Endothelial cell of umbilical vein (primary cell): ENCODE results near the gene INMT.

Source experiments
- EZH2 ChIP-seq: IDR thresholded peaks from 2 replicates; pipeline ENCODE4 v1.6.1; 2012; ENCODE audit warnings: borderline replicate concordance, low read depth, mild to moderate bottlenecking, moderate library complexity, low read length, inconsistent platforms; ENCODE audit not compliant: severe bottlenecking
- FOS ChIP-seq: IDR thresholded peaks from 2 replicates; pipeline ENCODE4 v1.6.1; 2011; ENCODE audit warnings: mild to moderate bottlenecking, low read length, moderate library complexity, borderline replicate concordance; ENCODE audit not compliant: insufficient read depth
- GATA2 ChIP-seq: IDR thresholded peaks from 2 replicates; pipeline ENCODE4 v1.7.0; 2011; ENCODE audit warnings: low read depth, mild to moderate bottlenecking, moderate library complexity, mixed read lengths, low read length; ENCODE audit not compliant: insufficient read length, insufficient read depth
- JUN ChIP-seq: IDR thresholded peaks from 2 replicates; pipeline ENCODE4 v1.6.1; 2011; ENCODE audit warnings: borderline replicate concordance, low read depth; ENCODE audit not compliant: insufficient read length, insufficient read depth
- MYC ChIP-seq: IDR thresholded peaks from one replicate; pipeline ENCODE4 v1.6.1; 2011; ENCODE audit warnings: mild to moderate bottlenecking, low read depth, low read length
- POLR2A ChIP-seq: IDR thresholded peaks from 2 replicates; pipeline ENCODE4 v1.6.1; 2012; ENCODE audit warnings: low read depth, mild to moderate bottlenecking, control low read depth, low read length
- POLR2AphosphoS5 ChIP-seq: IDR thresholded peaks from 2 replicates; pipeline ENCODE4 v1.6.1; 2012; ENCODE audit warnings: low read depth, mild to moderate bottlenecking, control low read depth, low read length, moderate library complexity; ENCODE audit not compliant: insufficient read depth
- TF ChIP-seq, protein P1 (sequence below), 2 donors: IDR thresholded peaks; 1 replicate in 1 of 2; 2 replicates in 1 of 2; pipeline ENCODE4 v1.5.1; 2011; ENCODE audit warnings: low read length in 2 of 2, mild to moderate bottlenecking in 2 of 2, moderate library complexity in 2 of 2, control low read depth in 1 of 2, inconsistent platforms in 1 of 2, low read depth in 1 of 2; ENCODE audit not compliant: insufficient read depth in 1 of 2; ENCODE audit errors: extremely low read depth in 1 of 2
- TF ChIP-seq, protein P2 (sequence below): IDR thresholded peaks from 2 replicates; pipeline ENCODE4 v1.6.1; 2011; ENCODE audit not compliant: insufficient read depth, insufficient read length

DNA sequence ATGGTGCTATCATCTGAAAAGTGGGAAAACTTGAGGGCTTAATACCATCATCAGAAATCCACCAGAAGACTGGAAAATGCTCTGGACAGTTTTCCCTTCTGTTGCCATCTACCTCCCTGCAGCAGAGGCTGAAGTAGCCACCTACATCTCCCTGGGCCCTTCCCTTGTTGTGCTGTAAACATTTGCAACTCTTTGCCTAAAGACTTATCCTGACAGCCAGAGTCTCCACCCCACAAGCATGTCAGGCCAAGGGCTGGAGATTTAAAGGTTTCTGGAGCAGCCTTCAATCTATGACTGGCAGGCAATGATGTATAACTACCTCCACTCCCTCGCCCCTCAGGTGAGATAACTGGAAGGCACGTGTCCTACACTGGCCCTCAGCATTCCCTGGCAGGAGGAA lies 29.7 kb upstream of the INMT start:
- TF ChIP-seq, protein P1, sequence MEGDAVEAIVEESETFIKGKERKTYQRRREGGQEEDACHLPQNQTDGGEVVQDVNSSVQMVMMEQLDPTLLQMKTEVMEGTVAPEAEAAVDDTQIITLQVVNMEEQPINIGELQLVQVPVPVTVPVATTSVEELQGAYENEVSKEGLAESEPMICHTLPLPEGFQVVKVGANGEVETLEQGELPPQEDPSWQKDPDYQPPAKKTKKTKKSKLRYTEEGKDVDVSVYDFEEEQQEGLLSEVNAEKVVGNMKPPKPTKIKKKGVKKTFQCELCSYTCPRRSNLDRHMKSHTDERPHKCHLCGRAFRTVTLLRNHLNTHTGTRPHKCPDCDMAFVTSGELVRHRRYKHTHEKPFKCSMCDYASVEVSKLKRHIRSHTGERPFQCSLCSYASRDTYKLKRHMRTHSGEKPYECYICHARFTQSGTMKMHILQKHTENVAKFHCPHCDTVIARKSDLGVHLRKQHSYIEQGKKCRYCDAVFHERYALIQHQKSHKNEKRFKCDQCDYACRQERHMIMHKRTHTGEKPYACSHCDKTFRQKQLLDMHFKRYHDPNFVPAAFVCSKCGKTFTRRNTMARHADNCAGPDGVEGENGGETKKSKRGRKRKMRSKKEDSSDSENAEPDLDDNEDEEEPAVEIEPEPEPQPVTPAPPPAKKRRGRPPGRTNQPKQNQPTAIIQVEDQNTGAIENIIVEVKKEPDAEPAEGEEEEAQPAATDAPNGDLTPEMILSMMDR (IDR thresholded peaks at IDR 0.05; ENCODE audit: extremely low read depth in 1 of 2, insufficient read depth in 1 of 2, low read depth in 1 of 2, low read length in 2 of 2): no peak
- no peak for TF ChIP-seq POLR2AphosphoS5
- no peak for TF ChIP-seq POLR2A
- TF ChIP-seq EZH2: no peak
- TF ChIP-seq, protein P2, sequence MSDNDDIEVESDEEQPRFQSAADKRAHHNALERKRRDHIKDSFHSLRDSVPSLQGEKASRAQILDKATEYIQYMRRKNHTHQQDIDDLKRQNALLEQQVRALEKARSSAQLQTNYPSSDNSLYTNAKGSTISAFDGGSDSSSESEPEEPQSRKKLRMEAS: no peak
- no peak for TF ChIP-seq GATA2
- no peak for TF ChIP-seq JUN
- no peak for TF ChIP-seq FOS
- no peak for TF ChIP-seq MYC
